MM.1S (cell line): ENCODE data around the gene S100A11.

ENCODE experiments used
- CTCF ChIP-seq: fragments of 300-600 bp; sonication (generic); IDR thresholded peaks from 2 replicates; pipeline ENCODE4 v1.5.1; 2016; ENCODE audit warnings: antibody characterized with exemption, low read length, mixed read lengths
- EZH2 ChIP-seq: fragments of 300-600 bp; sonication (generic); optimal IDR thresholded peaks from 2 replicates; pipeline ENCODE3; 2017; ENCODE audit warnings: low read depth, mild to moderate bottlenecking, antibody characterized with exemption, low read length, mixed read lengths
- EZH2phosphoT487 ChIP-seq: fragments of 300-600 bp; sonication (generic); IDR thresholded peaks from 2 replicates; pipeline ENCODE4 v1.6.1; 2018; ENCODE audit warnings: antibody characterized with exemption, low read length

DNA sequence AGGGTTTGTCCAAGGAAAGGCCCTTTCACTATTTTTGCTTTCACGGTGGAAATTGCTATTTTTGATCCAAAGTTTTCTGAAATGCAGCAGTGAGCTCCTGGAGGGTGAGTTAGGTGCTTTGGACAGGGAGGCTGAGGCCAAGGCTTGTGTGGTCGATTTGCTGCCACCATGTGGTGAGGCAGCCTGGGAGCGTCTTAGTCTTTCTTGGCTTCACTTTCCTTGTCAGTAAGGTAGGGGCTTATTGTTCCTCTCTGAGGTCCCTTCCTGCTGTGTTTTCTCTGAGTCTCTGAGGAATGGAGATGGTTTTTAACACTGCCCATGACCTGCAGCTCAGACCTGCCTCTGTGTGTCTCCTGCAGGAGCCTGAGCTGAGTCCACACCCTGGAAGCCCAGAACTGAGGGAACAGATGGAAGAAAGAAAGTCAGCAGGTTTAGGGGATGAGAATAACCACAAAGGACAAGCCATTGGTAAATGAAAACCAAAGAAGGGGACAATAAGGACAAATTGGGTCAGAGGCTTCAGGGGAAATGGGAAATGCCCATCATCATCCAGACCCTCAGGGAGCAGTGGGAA is 23.1 kb downstream of the S100A11 start:
- peak; percentile 97 for TF ChIP-seq CTCF
- TF ChIP-seq EZH2phosphoT487 = no peak
- no peak for TF ChIP-seq EZH2
